Suprapubic skin (tissue), 4 donors: ENCODE results near the gene PGAP3. TPM values are rescaled to one million over a fixed set of nuclear protein-coding genes. Genes with fewer than 3 reads are reported as not detected.

Experiments
- DNase-seq, 2 donors: peaks; one replicate each; pipeline ENCODE4 v3.0.0-alpha.2; 2019; ENCODE audit warnings: low spot score in 2 of 2
- H3K27ac ChIP-seq: fragments of 200-600 bp; sonication (generic); one replicate; pipeline ENCODE4 v1.5.1; 2019
- H3K27me3 ChIP-seq: fragments of 200-600 bp; sonication (generic); one replicate; pipeline ENCODE4 v1.5.1; 2019
- H3K36me3 ChIP-seq: fragments of 200-600 bp; sonication (generic); one replicate; pipeline ENCODE4 v1.5.1; 2019
- H3K4me1 ChIP-seq: fragments of 200-600 bp; sonication (generic); one replicate; pipeline ENCODE4 v1.5.1; 2019
- H3K4me3 ChIP-seq: fragments of 200-600 bp; sonication (generic); one replicate; pipeline ENCODE4 v1.5.1; 2019; ENCODE audit warnings: mild to moderate bottlenecking
- H3K9me3 ChIP-seq: fragments of 200-600 bp; sonication (generic); one replicate; pipeline ENCODE4 v1.5.1; 2019
- EP300 ChIP-seq: sonication (generic); formaldehyde crosslinking; IDR thresholded peaks from one replicate; pipeline ENCODE4 v1.6.1; 2017; ENCODE audit warnings: antibody characterized with exemption
- POLR2A ChIP-seq, 2 donors: fragments of 450-650 bp; IDR thresholded peaks; one replicate each; pipeline ENCODE4 v1.6.1; 2017; ENCODE audit warnings: antibody characterized with exemption in 2 of 2, mild to moderate bottlenecking in 2 of 2, moderate library complexity in 2 of 2
- POLR2AphosphoS5 ChIP-seq, 3 donors: sonication (generic); formaldehyde crosslinking; IDR thresholded peaks; one replicate each; pipeline ENCODE4 v1.6.1; 2017; ENCODE audit warnings: antibody characterized with exemption in 3 of 3
- WGBS: methylation state at CpG from one replicate; pipeline ENCODE4 v1.1.5; 2018; 5-methylcytosine and 5-hydroxymethylcytosine counted together
- total RNA-seq, 4 donors: library from RNA; depleted of rRNA; stranded (reverse); fragments of >200 nt; gene quantifications; one replicate each; pipeline ENCODE4 v1.1.0, GENCODE V29; 2016
- TF ChIP-seq, protein P1 (sequence below), 2 donors: fragments of 200-600 bp in 1 of 2; fragments of 450-650 bp in 1 of 2; sonication (generic) in 1 of 2; IDR thresholded peaks; one replicate each; pipeline ENCODE4 v1.5.1; 2016 to 2019; ENCODE audit warnings: antibody characterized with exemption in 2 of 2, mild to moderate bottlenecking in 1 of 2, moderate library complexity in 1 of 2

The PGAP3 gene
- total RNA-seq, 4 donors from 2014 or later: 25.7 to 41.5 (median 32.7) TPM

DNA sequence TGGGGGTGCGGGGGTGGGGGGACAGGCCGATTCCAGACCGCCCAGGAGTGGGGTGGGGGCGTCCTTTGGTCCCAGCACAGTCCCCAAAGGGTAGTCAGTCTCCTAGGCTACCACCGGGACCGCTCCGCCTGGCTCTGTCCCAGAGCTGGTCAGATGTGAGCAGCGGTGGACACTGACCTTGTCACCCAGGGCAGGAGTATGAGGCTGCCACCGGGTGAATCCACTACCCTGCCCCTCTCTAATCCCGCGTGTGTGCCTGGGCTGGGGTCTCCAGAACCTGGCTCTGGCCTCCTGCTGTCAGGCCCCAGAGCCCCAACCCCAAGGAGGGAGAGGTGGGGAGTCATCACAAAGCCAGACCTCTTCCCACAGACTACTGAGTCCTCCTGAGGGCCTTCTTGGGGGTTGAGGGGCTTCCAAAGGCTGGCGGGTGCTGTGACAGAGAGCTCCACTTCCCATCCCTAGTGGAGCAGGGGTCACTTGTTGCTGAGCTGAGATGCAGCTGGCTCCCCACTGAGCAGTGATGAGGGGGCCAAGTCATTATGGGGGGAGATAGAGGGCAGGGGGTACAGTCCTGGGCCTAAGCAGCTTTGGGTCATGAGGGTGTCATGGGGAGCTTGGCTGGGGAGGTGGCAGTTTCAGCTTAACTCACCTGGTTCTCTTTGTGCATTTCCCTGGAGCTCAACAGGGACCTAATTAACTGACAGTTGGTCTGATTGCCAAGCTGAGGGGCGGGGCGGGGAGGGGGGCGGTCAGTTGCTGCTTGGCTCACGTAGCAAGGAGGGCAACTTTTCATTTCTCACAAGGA lies 59.9 kb downstream of the PGAP3 start:
- Histone ChIP-seq H3K27ac (peak overlapping the region; percentile 79), H3K4me3 (peak overlapping the region; percentile 44), H3K4me1 (peaks cover 74% of the 10 kb centered on the region), H3K27me3 (peaks cover 69% of the 10 kb centered on the region), H3K9me3 (no peaks in the 10 kb centered on the region), H3K36me3 (no peaks in the 10 kb centered on the region)
- DNase-seq: no peak
- WGBS: 27% methylated on average over 6 of the region's 16 CpGs
- TF ChIP-seq, protein P1, sequence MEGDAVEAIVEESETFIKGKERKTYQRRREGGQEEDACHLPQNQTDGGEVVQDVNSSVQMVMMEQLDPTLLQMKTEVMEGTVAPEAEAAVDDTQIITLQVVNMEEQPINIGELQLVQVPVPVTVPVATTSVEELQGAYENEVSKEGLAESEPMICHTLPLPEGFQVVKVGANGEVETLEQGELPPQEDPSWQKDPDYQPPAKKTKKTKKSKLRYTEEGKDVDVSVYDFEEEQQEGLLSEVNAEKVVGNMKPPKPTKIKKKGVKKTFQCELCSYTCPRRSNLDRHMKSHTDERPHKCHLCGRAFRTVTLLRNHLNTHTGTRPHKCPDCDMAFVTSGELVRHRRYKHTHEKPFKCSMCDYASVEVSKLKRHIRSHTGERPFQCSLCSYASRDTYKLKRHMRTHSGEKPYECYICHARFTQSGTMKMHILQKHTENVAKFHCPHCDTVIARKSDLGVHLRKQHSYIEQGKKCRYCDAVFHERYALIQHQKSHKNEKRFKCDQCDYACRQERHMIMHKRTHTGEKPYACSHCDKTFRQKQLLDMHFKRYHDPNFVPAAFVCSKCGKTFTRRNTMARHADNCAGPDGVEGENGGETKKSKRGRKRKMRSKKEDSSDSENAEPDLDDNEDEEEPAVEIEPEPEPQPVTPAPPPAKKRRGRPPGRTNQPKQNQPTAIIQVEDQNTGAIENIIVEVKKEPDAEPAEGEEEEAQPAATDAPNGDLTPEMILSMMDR (IDR thresholded peaks at IDR 0.05): no peak
- TF ChIP-seq POLR2A (IDR thresholded peaks at IDR 0.05) (no peak), EP300 (no peak), POLR2AphosphoS5 (IDR thresholded peaks at IDR 0.05) (no peak)

DNA sequence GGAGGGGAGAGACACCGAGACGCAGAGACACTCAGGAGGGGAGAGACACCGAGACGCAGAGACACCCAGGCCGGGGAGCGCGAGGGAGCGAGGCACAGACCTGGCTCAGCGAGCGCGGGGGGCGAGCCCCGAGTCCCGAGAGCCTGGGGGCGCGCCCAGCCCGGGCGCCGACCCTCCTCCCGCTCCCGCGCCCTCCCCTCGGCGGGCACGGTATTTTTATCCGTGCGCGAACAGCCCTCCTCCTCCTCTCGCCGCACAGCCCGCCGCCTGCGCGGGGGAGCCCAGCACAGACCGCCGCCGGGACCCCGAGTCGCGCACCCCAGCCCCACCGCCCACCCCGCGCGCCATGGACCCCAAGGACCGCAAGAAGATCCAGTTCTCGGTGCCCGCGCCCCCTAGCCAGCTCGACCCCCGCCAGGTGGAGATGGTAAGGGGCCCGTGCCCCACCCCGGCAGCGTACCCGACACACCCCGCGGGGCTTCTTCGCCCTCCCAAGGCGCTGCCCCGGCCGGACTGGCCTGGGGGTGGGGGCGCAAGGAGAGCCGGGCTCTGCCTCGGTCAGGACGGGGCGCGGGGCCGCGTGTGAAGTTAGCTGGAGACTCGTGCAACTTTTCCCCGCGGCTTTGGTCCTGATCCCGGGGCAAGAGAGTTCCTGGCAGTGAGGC lies 60.7 kb downstream of the PGAP3 start:
- H3K4me1 ChIP-seq: peaks cover 70% of the 10 kb centered on the region
- H3K36me3 ChIP-seq: no peaks in the 10 kb centered on the region
- WGBS: 1% methylated on average over 36 of the region's 72 CpGs
- peaks cover 67% of the 10 kb centered on the region for H3K27me3 ChIP-seq
- no peaks in the 10 kb centered on the region for H3K9me3 ChIP-seq
- DNase-seq: no peak
- TF ChIP-seq POLR2AphosphoS5 (IDR thresholded peaks at IDR 0.05) (no peak), POLR2A (IDR thresholded peaks at IDR 0.05) (no peak), EP300 (no peak)
- TF ChIP-seq, protein P1 (IDR thresholded peaks at IDR 0.05): no peak
- peak overlapping the region; percentile 79 for H3K27ac ChIP-seq
- H3K4me3 ChIP-seq: peak overlapping the region; percentile 44

DNA sequence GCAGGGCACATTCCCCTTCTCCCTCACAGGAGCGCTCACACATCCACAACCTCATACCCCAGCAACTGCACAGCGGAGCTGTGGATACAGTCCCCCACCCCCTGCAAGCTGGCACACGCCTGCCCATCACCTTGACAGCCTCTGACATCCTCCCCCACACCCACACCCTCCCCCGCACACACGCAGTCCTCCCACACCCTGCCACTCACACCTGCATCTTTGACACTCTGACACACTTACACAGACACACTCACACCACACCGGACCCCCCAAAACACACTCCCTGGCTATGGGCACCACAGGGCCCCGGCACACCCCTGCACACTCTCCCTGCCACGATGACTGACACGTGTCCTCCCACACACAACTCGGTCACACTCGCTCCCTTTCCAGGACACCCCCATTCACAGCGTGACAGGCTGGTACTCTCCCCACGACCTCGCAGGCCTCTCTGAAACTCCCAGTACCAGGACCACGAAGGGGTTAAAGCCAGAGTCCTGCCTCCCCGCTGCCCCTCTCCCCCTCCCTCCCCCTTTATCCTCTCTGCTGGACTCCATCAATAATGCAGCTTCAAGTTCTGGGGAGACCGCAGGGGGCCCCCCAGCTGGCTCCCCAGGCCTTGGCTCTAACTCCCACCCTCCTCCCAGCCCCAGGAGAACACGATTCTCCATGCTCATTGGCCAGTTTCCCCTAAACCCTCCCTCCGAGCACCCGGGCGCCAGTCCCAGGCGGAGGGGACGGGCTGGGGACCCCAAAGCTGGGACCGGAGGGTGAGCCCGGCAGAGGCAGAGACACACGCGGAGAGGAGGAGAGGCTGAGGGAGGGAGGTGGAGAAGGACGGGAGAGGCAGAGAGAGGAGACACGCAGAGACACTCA lies 61.4 kb downstream of the PGAP3 start, which contains the start of gene PPP1R1B:
PPP1R1B (plus strand) TSS at position 782 of the 876 bp plus-strand sequence. CDS start 441 bp downstream, outside the sequence.
- TF ChIP-seq POLR2A (IDR thresholded peaks at IDR 0.05): no peak
- no peak for TF ChIP-seq POLR2AphosphoS5 (IDR thresholded peaks at IDR 0.05)
- TF ChIP-seq, protein P1 (IDR thresholded peaks at IDR 0.05): no peak
- TF ChIP-seq EP300: no peak
- WGBS: 6% methylated on average over 29 of the region's 29 CpGs
- Histone ChIP-seq H3K4me1 (peaks cover 65% of the 10 kb centered on the region), H3K36me3 (no peaks in the 10 kb centered on the region), H3K27ac (peak within 1 kb of the TSS; percentile 79), H3K9me3 (no peaks in the 10 kb centered on the region), H3K4me3 (peak within 1 kb of the TSS; percentile 44), H3K27me3 (peaks cover 59% of the 10 kb centered on the region)
- no peak for DNase-seq

DNA sequence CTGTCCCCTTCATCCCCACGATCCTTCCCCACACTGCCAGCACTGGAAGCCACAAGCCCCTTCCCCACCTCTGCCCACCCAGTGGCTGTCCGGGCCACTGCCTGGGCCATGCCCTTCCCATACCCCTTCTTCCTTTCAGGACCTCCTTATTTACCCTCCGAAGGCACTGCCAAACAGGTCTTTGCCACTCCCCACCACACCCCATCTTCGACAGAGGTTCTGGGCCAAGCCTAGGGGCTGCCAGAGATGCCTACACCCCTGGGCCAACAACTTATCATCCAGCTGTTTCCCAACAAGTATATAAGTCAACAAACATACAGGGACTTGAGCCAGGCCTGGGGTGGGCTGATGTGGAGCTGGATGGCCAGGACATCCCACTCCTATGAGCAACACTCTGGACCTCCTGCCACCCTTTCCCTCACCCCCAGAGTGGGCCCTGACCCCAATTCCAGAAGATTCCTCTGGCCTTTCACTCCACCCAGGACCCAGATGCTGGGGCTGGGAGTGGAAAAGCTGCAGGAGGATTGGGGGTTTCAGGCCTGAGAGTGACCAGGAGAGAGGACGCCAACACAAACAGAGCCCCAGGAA lies 62.6 kb downstream of the PGAP3 start:
- Histone ChIP-seq H3K4me3 (no peak overlapping the region), H3K27ac (peak overlapping the region; percentile 79), H3K27me3 (peaks cover 51% of the 10 kb centered on the region), H3K9me3 (no peaks in the 10 kb centered on the region), H3K36me3 (no peaks in the 10 kb centered on the region), H3K4me1 (peaks cover 65% of the 10 kb centered on the region)
- 41% methylated on average over 4 of the region's 5 CpGs for WGBS
- no peak for DNase-seq
- TF ChIP-seq, protein P1 (IDR thresholded peaks at IDR 0.05): no peak
- TF ChIP-seq POLR2AphosphoS5 (IDR thresholded peaks at IDR 0.05) (no peak), POLR2A (IDR thresholded peaks at IDR 0.05) (no peak), EP300 (no peak)
